ENCODE data around the gene LAMA3.

LAMA3 gene

GRCh38 chr18:24003903-24004640 lies 314.8 kb downstream of the LAMA3 start:
- no peak for DNase-seq (ENCODE audit: low spot score)

Measured in pons (tissue), 1 donor.